SK-MEL-5 (cell line): Measurements from ENCODE around the gene FPR3. TPM values are rescaled to one million over a fixed set of nuclear protein-coding genes. Genes with fewer than 3 reads are reported as not detected.

Experiments
- DNase-seq: peaks from one replicate; pipeline ENCODE4 v3.0.0-alpha.2; 2016; ENCODE audit warnings: low read depth, low spot score
- in situ Hi-C: cut with HindIII; loops from 2 replicates; pipeline ENCODE4 v1.10.0; 2016; ENCODE audit warnings: low sequenced_read_pairs, high pct_unique_total_duplicates, low pct_unique_long_range_greater_than_20kb
- total RNA-seq: library from RNA; depleted of rRNA; stranded (reverse); fragments of >200 nt; shearing (Covaris generic); gene quantifications from 2 replicates; pipeline ENCODE4 v1.2.3, GENCODE V29; 2014; rRNA removed

Gene FPR3
- total RNA-seq, 1 experiment from 2014 or later = not detected

- in situ Hi-C loops = no loop called here
- DNase-seq = no peak
Observed at GRCh38 chr19:51821921-51822320, 27.0 kb downstream of the FPR3 start.

- in situ Hi-C loops = no loop called here
- no peak for DNase-seq
Observed at GRCh38 chr19:51822325-51822724, 27.4 kb downstream of the FPR3 start.

- in situ Hi-C loops = no loop called here
- no peak for DNase-seq
Observed at GRCh38 chr19:51822946-51823345, 28.0 kb downstream of the FPR3 start.

- no peak for DNase-seq
Observed at GRCh38 chr19:51824281-51825005, 29.5 kb downstream of the FPR3 start.

GRCh38 chr19:51830274-51830673, 35.3 kb downstream of the FPR3 start:
- DNase-seq = no peak
- in situ Hi-C loops = no loop called here

More at GRCh38 chr19:51824281-51825005, 29.5 kb downstream of the FPR3 start:
- in situ Hi-C loops = no loop called here

GRCh38 chr19:51837145-51837544, 42.2 kb downstream of the FPR3 start:
- no peak for DNase-seq
- in situ Hi-C loops = no loop called here

- DNase-seq = no peak
- in situ Hi-C loops = no loop called here
Observed at GRCh38 chr19:51861870-51862622, 67.1 kb downstream of the FPR3 start.

GRCh38 chr19:51873097-51873496, 78.1 kb downstream of the FPR3 start:
- in situ Hi-C loops = no loop called here
- DNase-seq = no peak

Other genes starting within 250 kb of the FPR3 start
- gene ZNF175, start 223.9 kb upstream of the FPR3 start, total RNA-seq = 3.0 and 4.7 TPM in 2 replicates
- gene SIGLEC5, start 164.8 kb upstream of the FPR3 start, total RNA-seq = not detected in 2 replicates
- gene SIGLEC14, start 148.3 kb upstream of the FPR3 start, total RNA-seq = not detected in 2 replicates
- 2.0 and 3.5 TPM in 2 replicates for gene SPACA6, start 101.8 kb upstream of the FPR3 start, total RNA-seq
- not detected in 2 replicates for gene HAS1, start 71.2 kb upstream of the FPR3 start, total RNA-seq
- not detected in 2 replicates for gene FPR1, start 43.3 kb upstream of the FPR3 start, total RNA-seq
- gene FPR2, start 34.0 kb upstream of the FPR3 start, total RNA-seq = not detected in 2 replicates
- gene ZNF577, start 92.8 kb downstream of the FPR3 start, total RNA-seq = 5.7 and 6.2 TPM in 2 replicates
- gene ZNF649, start 109.9 kb downstream of the FPR3 start, total RNA-seq = 7.9 and 8.0 TPM in 2 replicates
- gene ZNF613, start 132.3 kb downstream of the FPR3 start, total RNA-seq = 7.3 and 8.1 TPM in 2 replicates
- 6.1 and 9.1 TPM in 2 replicates for gene ZNF350, start 191.7 kb downstream of the FPR3 start, total RNA-seq
- gene ZNF615, start 213.1 kb downstream of the FPR3 start, total RNA-seq = 6.6 and 7.7 TPM in 2 replicates
- 7.7 and 9.0 TPM in 2 replicates for gene ZNF614, start 233.2 kb downstream of the FPR3 start, total RNA-seq